Suprapubic skin (tissue), 4 donors: ENCODE data around the gene MYLK3.

Experiments
- POLR2A ChIP-seq, 2 donors: fragments of 450-650 bp; IDR thresholded peaks; one replicate each; pipeline ENCODE4 v1.6.1; 2017; ENCODE audit warnings: antibody characterized with exemption in 2 of 2, mild to moderate bottlenecking in 2 of 2, moderate library complexity in 2 of 2
- POLR2AphosphoS5 ChIP-seq, 3 donors: sonication (generic); formaldehyde crosslinking; IDR thresholded peaks; one replicate each; pipeline ENCODE4 v1.6.1; 2017; ENCODE audit warnings: antibody characterized with exemption in 3 of 3
- TF ChIP-seq, protein P1 (sequence below), 2 donors: fragments of 200-600 bp in 1 of 2; fragments of 450-650 bp in 1 of 2; sonication (generic) in 1 of 2; IDR thresholded peaks; one replicate each; pipeline ENCODE4 v1.5.1; 2016 to 2019; ENCODE audit warnings: antibody characterized with exemption in 2 of 2, mild to moderate bottlenecking in 1 of 2, moderate library complexity in 1 of 2

DNA sequence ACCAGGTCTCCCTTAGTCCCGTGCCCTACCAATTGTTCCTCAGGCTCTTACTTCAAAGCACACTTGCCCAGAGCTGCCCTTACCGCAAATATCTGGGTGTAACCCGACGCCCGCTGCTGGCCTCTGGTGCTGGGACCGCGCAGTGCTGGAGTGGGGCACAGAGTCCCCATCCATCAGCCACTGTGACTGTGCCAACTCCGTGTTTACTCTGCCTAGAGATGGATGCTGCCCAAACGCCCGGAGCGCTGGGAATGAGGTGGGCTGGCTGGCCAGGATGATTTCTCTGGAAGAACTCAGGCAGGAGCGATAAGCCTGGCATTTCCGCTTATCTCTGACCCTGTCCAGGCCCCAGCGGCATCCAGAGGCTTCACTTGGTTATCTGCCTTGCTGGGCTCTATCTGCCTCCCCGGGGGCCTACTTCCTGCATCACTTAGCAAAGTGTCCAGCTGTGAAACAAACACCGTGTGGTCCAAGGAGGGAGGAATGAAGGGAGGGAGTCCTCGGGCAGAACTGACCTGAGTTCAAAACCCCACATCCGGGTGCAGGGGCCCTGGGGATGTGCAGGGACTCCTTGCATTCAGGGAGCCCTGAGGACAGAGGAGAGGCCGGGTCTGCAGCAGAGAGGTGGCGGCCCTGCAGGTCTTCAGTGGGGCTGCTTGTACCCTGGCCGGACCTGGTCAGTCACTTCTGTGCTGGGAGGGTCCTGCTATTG is 9.4 kb upstream of the MYLK3 start:
- TF ChIP-seq, protein P1, sequence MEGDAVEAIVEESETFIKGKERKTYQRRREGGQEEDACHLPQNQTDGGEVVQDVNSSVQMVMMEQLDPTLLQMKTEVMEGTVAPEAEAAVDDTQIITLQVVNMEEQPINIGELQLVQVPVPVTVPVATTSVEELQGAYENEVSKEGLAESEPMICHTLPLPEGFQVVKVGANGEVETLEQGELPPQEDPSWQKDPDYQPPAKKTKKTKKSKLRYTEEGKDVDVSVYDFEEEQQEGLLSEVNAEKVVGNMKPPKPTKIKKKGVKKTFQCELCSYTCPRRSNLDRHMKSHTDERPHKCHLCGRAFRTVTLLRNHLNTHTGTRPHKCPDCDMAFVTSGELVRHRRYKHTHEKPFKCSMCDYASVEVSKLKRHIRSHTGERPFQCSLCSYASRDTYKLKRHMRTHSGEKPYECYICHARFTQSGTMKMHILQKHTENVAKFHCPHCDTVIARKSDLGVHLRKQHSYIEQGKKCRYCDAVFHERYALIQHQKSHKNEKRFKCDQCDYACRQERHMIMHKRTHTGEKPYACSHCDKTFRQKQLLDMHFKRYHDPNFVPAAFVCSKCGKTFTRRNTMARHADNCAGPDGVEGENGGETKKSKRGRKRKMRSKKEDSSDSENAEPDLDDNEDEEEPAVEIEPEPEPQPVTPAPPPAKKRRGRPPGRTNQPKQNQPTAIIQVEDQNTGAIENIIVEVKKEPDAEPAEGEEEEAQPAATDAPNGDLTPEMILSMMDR (IDR thresholded peaks at IDR 0.05) = no peak
- no peak for TF ChIP-seq POLR2A (IDR thresholded peaks at IDR 0.05)
- TF ChIP-seq POLR2AphosphoS5 (IDR thresholded peaks at IDR 0.05) = no peak
